Measurements from ENCODE around the gene GHR.

The GHR gene

GRCh38 chr5:42396111-42396510, 27.1 kb upstream of the GHR start:
- H3K4me1 ChIP-seq (ENCODE audit: insufficient read depth, low read length): no peaks in the 10 kb centered on the region
- no peaks in the 10 kb centered on the region for H3K36me3 ChIP-seq (ENCODE audit: insufficient read depth, low read length)
- H4K20me1 ChIP-seq (ENCODE audit: insufficient read depth, low read length): no peaks in the 10 kb centered on the region
- no peak overlapping the region for H3K4me3 ChIP-seq (ENCODE audit: low read depth in 1 of 2, low read length in 2 of 2)
- ATAC-seq (ENCODE audit: insufficient read depth, low read depth) (no peak), DNase-seq (no peak)
- no peak overlapping the region for H3K4me2 ChIP-seq (ENCODE audit: insufficient read depth, low read length)
- no peak overlapping the region for H2AFZ ChIP-seq (ENCODE audit: low read depth, low read length)
- H3K27ac ChIP-seq (ENCODE audit: low read length): no peak overlapping the region
- no peaks in the 10 kb centered on the region for H3K27me3 ChIP-seq (ENCODE audit: insufficient read depth, low read length, poor library complexity)
- no peak overlapping the region for H3K9ac ChIP-seq (ENCODE audit: low read depth, low read length)
- H3K9me3 ChIP-seq (ENCODE audit: insufficient read depth, low read length, severe bottlenecking): peaks cover 7% of the 10 kb centered on the region
- TF ChIP-seq, protein P1, sequence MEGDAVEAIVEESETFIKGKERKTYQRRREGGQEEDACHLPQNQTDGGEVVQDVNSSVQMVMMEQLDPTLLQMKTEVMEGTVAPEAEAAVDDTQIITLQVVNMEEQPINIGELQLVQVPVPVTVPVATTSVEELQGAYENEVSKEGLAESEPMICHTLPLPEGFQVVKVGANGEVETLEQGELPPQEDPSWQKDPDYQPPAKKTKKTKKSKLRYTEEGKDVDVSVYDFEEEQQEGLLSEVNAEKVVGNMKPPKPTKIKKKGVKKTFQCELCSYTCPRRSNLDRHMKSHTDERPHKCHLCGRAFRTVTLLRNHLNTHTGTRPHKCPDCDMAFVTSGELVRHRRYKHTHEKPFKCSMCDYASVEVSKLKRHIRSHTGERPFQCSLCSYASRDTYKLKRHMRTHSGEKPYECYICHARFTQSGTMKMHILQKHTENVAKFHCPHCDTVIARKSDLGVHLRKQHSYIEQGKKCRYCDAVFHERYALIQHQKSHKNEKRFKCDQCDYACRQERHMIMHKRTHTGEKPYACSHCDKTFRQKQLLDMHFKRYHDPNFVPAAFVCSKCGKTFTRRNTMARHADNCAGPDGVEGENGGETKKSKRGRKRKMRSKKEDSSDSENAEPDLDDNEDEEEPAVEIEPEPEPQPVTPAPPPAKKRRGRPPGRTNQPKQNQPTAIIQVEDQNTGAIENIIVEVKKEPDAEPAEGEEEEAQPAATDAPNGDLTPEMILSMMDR (IDR thresholded peaks at IDR 0.05; ENCODE audit: borderline replicate concordance, extremely low read depth, low read length, poor library complexity, severe bottlenecking): no peak
- TF ChIP-seq EZH2 (IDR thresholded peaks at IDR 0.05; ENCODE audit: borderline replicate concordance, low read depth, low read length, severe bottlenecking): no peak
- H3K79me2 ChIP-seq (ENCODE audit: insufficient read depth, low read length): no peaks in the 10 kb centered on the region

DNA sequence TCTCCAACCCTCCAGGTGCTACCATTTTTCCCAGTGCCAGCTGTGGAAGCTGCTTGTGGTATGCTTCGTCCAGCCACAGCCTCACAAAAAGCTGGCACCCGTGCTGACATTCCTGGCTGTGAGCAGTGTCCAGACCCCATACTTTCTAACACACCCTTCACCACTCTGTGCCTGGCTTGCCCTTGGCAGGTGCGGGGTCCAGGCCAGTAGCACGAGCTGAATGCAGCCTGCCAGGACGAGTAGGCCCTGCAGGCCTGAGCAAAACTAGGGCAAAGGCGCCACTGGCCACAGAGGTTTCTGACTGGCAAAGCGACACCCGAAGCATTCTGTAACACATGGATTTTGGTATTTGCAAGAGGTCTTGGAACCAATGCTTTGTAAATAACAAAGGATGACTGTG, 26.0 kb upstream of the GHR start:
- Histone ChIP-seq H3K9me3 (ENCODE audit: insufficient read depth, low read length, severe bottlenecking) (peaks cover 7% of the 10 kb centered on the region), H3K36me3 (ENCODE audit: insufficient read depth, low read length) (no peaks in the 10 kb centered on the region), H3K4me3 (ENCODE audit: low read depth in 1 of 2, low read length in 2 of 2) (no peak overlapping the region), H2AFZ (ENCODE audit: low read depth, low read length) (no peak overlapping the region), H4K20me1 (ENCODE audit: insufficient read depth, low read length) (no peaks in the 10 kb centered on the region), H3K27ac (ENCODE audit: low read length) (no peak overlapping the region), H3K27me3 (ENCODE audit: insufficient read depth, low read length, poor library complexity) (no peaks in the 10 kb centered on the region), H3K4me2 (ENCODE audit: insufficient read depth, low read length) (no peak overlapping the region), H3K4me1 (ENCODE audit: insufficient read depth, low read length) (no peaks in the 10 kb centered on the region), H3K79me2 (ENCODE audit: insufficient read depth, low read length) (no peaks in the 10 kb centered on the region), H3K9ac (ENCODE audit: low read depth, low read length) (no peak overlapping the region)
- DNase-seq (no peak), ATAC-seq (ENCODE audit: insufficient read depth, low read depth) (no peak)
- TF ChIP-seq, protein P1 (IDR thresholded peaks at IDR 0.05; ENCODE audit: borderline replicate concordance, extremely low read depth, low read length, poor library complexity, severe bottlenecking): no peak
- no peak for TF ChIP-seq EZH2 (IDR thresholded peaks at IDR 0.05; ENCODE audit: borderline replicate concordance, low read depth, low read length, severe bottlenecking)

- Histone ChIP-seq H3K27me3 (ENCODE audit: insufficient read depth, low read length, poor library complexity) (no peaks in the 10 kb centered on the region), H2AFZ (ENCODE audit: low read depth, low read length) (no peak overlapping the region), H3K4me3 (ENCODE audit: low read depth in 1 of 2, low read length in 2 of 2) (no peak overlapping the region), H3K9me3 (ENCODE audit: insufficient read depth, low read length, severe bottlenecking) (no peaks in the 10 kb centered on the region), H3K4me2 (ENCODE audit: insufficient read depth, low read length) (no peak overlapping the region), H4K20me1 (ENCODE audit: insufficient read depth, low read length) (no peaks in the 10 kb centered on the region), H3K4me1 (ENCODE audit: insufficient read depth, low read length) (no peaks in the 10 kb centered on the region), H3K27ac (ENCODE audit: low read length) (no peak overlapping the region), H3K79me2 (ENCODE audit: insufficient read depth, low read length) (no peaks in the 10 kb centered on the region), H3K9ac (ENCODE audit: low read depth, low read length) (no peak overlapping the region), H3K36me3 (ENCODE audit: insufficient read depth, low read length) (no peaks in the 10 kb centered on the region)
- TF ChIP-seq EZH2 (IDR thresholded peaks at IDR 0.05; ENCODE audit: borderline replicate concordance, low read depth, low read length, severe bottlenecking): no peak
- TF ChIP-seq, protein P1 (IDR thresholded peaks at IDR 0.05; ENCODE audit: borderline replicate concordance, extremely low read depth, low read length, poor library complexity, severe bottlenecking): no peak
- ATAC-seq (ENCODE audit: insufficient read depth, low read depth) (no peak), DNase-seq (no peak)
These were observed 23.5 kb upstream of the GHR start for GRCh38 chr5:42399702-42400101.

GRCh38 chr5:42400474-42400873, 22.8 kb upstream of the GHR start:
- no peak for TF ChIP-seq EZH2 (IDR thresholded peaks at IDR 0.05; ENCODE audit: borderline replicate concordance, low read depth, low read length, severe bottlenecking)
- TF ChIP-seq, protein P1 (IDR thresholded peaks at IDR 0.05; ENCODE audit: borderline replicate concordance, extremely low read depth, low read length, poor library complexity, severe bottlenecking): no peak
- DNase-seq: no peak
- Histone ChIP-seq H2AFZ (ENCODE audit: low read depth, low read length) (no peak overlapping the region), H4K20me1 (ENCODE audit: insufficient read depth, low read length) (no peaks in the 10 kb centered on the region), H3K27ac (ENCODE audit: low read length) (no peak overlapping the region), H3K79me2 (ENCODE audit: insufficient read depth, low read length) (no peaks in the 10 kb centered on the region), H3K4me1 (ENCODE audit: insufficient read depth, low read length) (no peaks in the 10 kb centered on the region), H3K36me3 (ENCODE audit: insufficient read depth, low read length) (no peaks in the 10 kb centered on the region), H3K9me3 (ENCODE audit: insufficient read depth, low read length, severe bottlenecking) (no peaks in the 10 kb centered on the region), H3K4me3 (ENCODE audit: low read depth in 1 of 2, low read length in 2 of 2) (no peak overlapping the region), H3K4me2 (ENCODE audit: insufficient read depth, low read length) (no peak overlapping the region), H3K27me3 (ENCODE audit: insufficient read depth, low read length, poor library complexity) (no peaks in the 10 kb centered on the region), H3K9ac (ENCODE audit: low read depth, low read length) (no peak overlapping the region)
- no peak for ATAC-seq (ENCODE audit: insufficient read depth, low read depth)

All from DND-41 (cell line).